Measurements from ENCODE around the gene HERC5. TPM values are rescaled to one million over a fixed set of nuclear protein-coding genes. Genes with fewer than 3 reads are reported as not detected.
A peak's percentile ranks its signal among the peaks of the same experiment; 100 is the strongest.

HERC5 gene
- total RNA-seq, 1 experiment from 2014 or later = 4.6 TPM

DNA sequence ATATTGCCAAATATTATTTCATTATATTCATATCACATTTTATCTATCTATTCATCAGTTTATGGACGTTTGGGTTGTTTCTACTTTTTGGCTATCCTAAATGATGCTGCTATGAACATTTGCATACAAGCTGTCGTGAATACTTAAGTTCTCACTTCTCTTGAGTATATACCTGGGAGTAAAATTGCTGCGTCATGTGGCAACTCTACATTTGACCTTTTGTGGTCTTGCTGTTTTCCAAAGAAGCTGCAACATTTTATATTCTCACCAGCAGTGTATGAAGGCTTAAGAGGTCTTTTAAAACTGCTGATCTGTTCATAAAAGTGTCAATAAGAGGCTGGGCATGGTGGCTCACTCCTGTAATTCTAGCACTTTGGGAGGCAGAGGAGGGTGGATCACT is 60.9 kb downstream of the HERC5 start:
- H3K27me3 ChIP-seq (ENCODE audit: insufficient read depth, low read depth) = no peaks in the 10 kb centered on the region
- H3K9me3 ChIP-seq (ENCODE audit: insufficient read depth, low read depth) = no peaks in the 10 kb centered on the region
- H3K4me3 ChIP-seq = no peak overlapping the region
- H3K4me2 ChIP-seq = no peak overlapping the region
- H3K9me2 ChIP-seq (ENCODE audit: insufficient read depth) = no peaks in the 10 kb centered on the region
- ChIA-PET POLR2A (ENCODE audit: unreplicated experiment) (no interaction called here), CTCF (no interaction called here)
- no peaks in the 10 kb centered on the region for H3K36me3 ChIP-seq (ENCODE audit: low read depth)
- no peak overlapping the region for H3K27ac ChIP-seq
- H3K79me2 ChIP-seq (ENCODE audit: low read depth) = peaks cover 23% of the 10 kb centered on the region
- H4K20me1 ChIP-seq (ENCODE audit: insufficient read depth) = no peaks in the 10 kb centered on the region
- H3F3A ChIP-seq (ENCODE audit: insufficient read depth, low read depth) = no peaks in the 10 kb centered on the region
- TF ChIP-seq, protein P1, sequence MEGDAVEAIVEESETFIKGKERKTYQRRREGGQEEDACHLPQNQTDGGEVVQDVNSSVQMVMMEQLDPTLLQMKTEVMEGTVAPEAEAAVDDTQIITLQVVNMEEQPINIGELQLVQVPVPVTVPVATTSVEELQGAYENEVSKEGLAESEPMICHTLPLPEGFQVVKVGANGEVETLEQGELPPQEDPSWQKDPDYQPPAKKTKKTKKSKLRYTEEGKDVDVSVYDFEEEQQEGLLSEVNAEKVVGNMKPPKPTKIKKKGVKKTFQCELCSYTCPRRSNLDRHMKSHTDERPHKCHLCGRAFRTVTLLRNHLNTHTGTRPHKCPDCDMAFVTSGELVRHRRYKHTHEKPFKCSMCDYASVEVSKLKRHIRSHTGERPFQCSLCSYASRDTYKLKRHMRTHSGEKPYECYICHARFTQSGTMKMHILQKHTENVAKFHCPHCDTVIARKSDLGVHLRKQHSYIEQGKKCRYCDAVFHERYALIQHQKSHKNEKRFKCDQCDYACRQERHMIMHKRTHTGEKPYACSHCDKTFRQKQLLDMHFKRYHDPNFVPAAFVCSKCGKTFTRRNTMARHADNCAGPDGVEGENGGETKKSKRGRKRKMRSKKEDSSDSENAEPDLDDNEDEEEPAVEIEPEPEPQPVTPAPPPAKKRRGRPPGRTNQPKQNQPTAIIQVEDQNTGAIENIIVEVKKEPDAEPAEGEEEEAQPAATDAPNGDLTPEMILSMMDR (conservative IDR thresholded peaks at IDR 0.05) = no peak
- no peak for TF ChIP-seq EZH2 (IDR thresholded peaks at IDR 0.05; ENCODE audit: low read depth)
- no peak overlapping the region for H2AFZ ChIP-seq
- H3K4me1 ChIP-seq (replicated peaks; ENCODE audit: insufficient read depth) = peaks cover 6% of the 10 kb centered on the region
- no TSS peak for BruUV-seq (replicated peaks)
- DNase-seq = no peak
- intact Hi-C loops (cut with micrococcal nuclease; ENCODE audit: unreplicated experiment) = loop anchor here (5.0 kb wide), 3 partner anchors 61 to 661 kb away; partner anchors contain the start of genes HERC5 and HERC6

DNA sequence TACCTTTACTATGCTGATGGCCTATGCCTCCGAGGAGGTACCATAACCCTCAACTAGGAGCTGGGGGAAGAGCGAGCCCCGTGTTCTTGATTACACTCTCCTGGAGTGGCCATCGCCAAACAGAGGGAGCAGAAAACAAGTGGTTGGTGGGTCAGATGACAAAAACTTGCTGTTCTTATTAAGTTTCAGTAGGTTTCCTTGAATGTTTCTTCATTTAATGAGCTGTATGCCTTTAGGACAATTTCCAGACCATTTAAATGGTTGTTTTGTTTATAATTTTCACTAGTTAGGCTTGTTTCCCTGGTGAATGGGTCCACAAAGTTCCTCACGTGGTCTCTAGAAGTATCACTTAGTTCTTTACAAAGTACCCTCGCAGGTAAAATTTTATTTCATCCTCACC is 62.0 kb downstream of the HERC5 start:
- Histone ChIP-seq H3K36me3 (ENCODE audit: low read depth) (no peaks in the 10 kb centered on the region), H3K9me2 (ENCODE audit: insufficient read depth) (no peaks in the 10 kb centered on the region), H3K79me2 (ENCODE audit: low read depth) (peaks cover 31% of the 10 kb centered on the region), H3K4me1 (replicated peaks; ENCODE audit: insufficient read depth) (peaks cover 7% of the 10 kb centered on the region), H2AFZ (no peak overlapping the region), H3K27ac (no peak overlapping the region), H3K27me3 (ENCODE audit: insufficient read depth, low read depth) (no peaks in the 10 kb centered on the region), H3K4me3 (no peak overlapping the region), H3F3A (ENCODE audit: insufficient read depth, low read depth) (no peaks in the 10 kb centered on the region), H4K20me1 (ENCODE audit: insufficient read depth) (no peaks in the 10 kb centered on the region), H3K9me3 (ENCODE audit: insufficient read depth, low read depth) (no peaks in the 10 kb centered on the region), H3K4me2 (no peak overlapping the region)
- ChIA-PET CTCF (no interaction called here), POLR2A (ENCODE audit: unreplicated experiment) (interaction anchor here (0.7 kb wide), 1 partner anchor 300 kb away, joined by 10 read pairs; no protein-coding TSS in a partner anchor)
- intact Hi-C loops (cut with micrococcal nuclease; ENCODE audit: unreplicated experiment) = loop anchor here (5.0 kb wide), 3 partner anchors 62 to 662 kb away; partner anchors contain the start of genes HERC5 and HERC6
- no TSS peak for BruUV-seq (replicated peaks)
- TF ChIP-seq, protein P1 (conservative IDR thresholded peaks at IDR 0.05) = no peak
- no peak for TF ChIP-seq EZH2 (IDR thresholded peaks at IDR 0.05; ENCODE audit: low read depth)
- DNase-seq = no peak

DNA sequence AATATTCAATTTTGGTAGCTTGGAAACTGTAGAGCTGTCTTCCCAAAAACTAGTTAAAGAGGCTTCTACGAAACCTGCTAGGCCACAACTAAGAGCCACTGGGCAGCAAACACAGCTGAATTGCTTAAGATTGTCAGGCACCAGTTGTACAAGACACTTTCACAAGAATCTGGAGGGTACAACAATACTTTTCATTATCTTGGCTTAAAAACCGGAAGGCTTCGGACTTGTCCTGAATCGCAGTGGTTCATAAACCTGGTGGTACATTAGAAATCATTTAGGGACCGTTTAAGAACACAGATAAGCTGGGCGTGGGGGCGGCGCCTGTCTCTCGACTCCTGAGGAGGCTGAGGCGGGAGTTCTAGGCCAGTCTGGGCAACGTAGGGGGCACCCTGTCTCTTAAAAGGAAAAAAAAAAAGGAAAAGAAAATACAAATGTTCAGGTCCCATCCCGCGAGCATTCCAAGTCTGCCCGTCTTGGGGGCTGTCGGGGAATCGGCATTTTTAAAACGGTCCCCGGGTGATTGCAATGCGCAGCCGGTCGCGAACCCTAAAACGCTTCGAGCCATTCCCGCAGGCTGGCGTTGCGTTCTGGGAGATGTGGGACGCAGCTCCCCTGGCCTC is 65.9 kb downstream of the HERC5 start:
- no peaks in the 10 kb centered on the region for H3K9me3 ChIP-seq (ENCODE audit: insufficient read depth, low read depth)
- DNase-seq = peak; percentile 9 to 39
- POLR2A ChIA-PET (ENCODE audit: unreplicated experiment) = interaction anchor here (0.5 to 0.7 kb wide), 6 partner anchors 13 to 1688 kb away, joined by 3 to 12 read pairs (median 8); no protein-coding TSS in a partner anchor
- H3K4me2 ChIP-seq = peak overlapping the region; percentile 80
- no peaks in the 10 kb centered on the region for H4K20me1 ChIP-seq (ENCODE audit: insufficient read depth)
- CTCF ChIA-PET = interaction anchor here (0.5 kb wide), 1 partner anchor 279 kb away, joined by 9 read pairs; no protein-coding TSS in a partner anchor
- H3K4me1 ChIP-seq (replicated peaks; ENCODE audit: insufficient read depth) = peaks cover 20% of the 10 kb centered on the region
- intact Hi-C loops (cut with micrococcal nuclease; ENCODE audit: unreplicated experiment) = loop anchor here (10.0 kb wide), 2 partner anchors 592 to 912 kb away; partner anchors contain the start of gene TIGD2
- H3F3A ChIP-seq (ENCODE audit: insufficient read depth, low read depth) = no peaks in the 10 kb centered on the region
- no peaks in the 10 kb centered on the region for H3K27me3 ChIP-seq (ENCODE audit: insufficient read depth, low read depth)
- H3K9me2 ChIP-seq (ENCODE audit: insufficient read depth) = no peaks in the 10 kb centered on the region
- BruUV-seq (replicated peaks) = TSS peak; percentile 57
- peak overlapping the region; percentile 87 for H2AFZ ChIP-seq
- peak overlapping the region; percentile 85 for H3K4me3 ChIP-seq
- no peaks in the 10 kb centered on the region for H3K36me3 ChIP-seq (ENCODE audit: low read depth)
- H3K27ac ChIP-seq = peak overlapping the region; percentile 73
- no peak for TF ChIP-seq EZH2 (IDR thresholded peaks at IDR 0.05; ENCODE audit: low read depth)
- TF ChIP-seq, protein P1 (conservative IDR thresholded peaks at IDR 0.05) = no peak
- H3K79me2 ChIP-seq (ENCODE audit: low read depth) = peaks cover 36% of the 10 kb centered on the region
